ENCODE data around the gene CNTNAP2.
"Not testable (repeated sequence)": the region's sequence is repeated elsewhere in the genome, so short reads cannot be mapped to it uniquely, and the experiment has no call there.

CNTNAP2 gene

DNA sequence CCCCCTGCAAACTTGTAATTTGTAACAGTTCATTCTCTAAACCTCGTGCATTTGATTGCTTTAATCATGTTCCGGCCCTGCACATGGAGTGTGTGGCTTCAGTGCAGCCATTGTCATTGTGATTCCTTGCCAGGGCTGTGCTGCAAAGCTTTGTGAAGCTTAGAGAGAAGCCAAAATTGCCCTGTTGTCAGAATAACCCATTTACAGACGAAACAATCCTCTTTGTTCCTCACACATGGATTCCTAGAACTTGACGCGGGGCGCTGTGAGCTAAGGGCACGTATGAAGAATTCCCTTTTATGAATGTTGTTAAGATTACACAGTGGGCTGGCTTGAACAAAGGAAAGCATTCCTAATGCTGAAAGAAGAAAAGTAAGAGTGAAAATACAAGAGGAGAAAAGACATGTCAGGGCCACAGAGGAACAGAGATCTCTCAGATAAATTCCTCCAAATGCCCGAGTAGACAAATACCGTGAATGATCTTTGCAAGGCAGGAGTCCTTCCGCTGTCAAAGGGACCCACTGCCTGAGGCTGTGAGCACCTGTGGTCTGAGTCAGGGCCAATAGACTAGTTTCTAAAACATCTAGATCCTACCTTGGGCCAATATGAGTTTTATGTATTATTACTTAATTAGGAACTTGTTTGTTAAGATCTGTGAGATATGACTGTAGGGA is 2268.5 kb downstream of the CNTNAP2 start:
- DNase-seq: no peak

DNA sequence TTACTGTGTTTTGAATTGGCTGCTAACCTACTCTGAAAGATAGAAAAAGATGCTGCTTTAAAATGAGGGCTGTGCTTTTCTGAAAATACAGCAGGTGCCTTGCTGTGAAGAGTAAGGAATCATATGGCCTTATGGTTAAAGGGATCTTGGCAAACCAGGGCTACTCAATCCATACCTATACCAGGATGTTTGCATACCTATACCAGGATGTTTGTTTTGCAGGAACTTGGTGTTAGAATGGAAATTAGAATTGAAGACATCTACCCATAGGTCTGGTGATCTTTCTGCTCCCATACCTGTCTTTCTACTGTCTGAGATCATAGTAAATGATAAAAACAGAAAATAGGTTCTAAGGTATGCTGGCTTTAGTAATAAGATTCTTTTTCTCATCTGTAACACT is 2273.8 kb downstream of the CNTNAP2 start:
- no peak for DNase-seq

DNA sequence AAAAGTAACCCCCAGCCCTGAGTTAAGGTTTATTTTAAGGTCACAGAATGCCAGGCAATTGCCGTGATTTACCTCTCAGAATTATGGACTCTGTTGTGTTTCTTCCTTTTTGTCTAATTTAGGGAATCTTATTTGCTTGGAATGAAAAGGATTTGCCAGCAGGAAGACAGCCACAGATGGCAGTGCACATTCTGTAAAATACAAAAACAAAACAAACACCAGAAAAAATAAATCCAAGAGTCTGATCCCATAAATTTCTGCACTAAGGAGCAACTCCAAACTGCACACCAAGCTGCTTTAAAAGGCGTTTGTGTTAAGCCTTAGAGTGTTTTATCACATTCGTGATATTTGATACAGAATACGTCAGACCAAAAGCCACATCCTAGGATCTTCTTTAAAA is 2275.0 kb downstream of the CNTNAP2 start:
- DNase-seq: no peak

DNA sequence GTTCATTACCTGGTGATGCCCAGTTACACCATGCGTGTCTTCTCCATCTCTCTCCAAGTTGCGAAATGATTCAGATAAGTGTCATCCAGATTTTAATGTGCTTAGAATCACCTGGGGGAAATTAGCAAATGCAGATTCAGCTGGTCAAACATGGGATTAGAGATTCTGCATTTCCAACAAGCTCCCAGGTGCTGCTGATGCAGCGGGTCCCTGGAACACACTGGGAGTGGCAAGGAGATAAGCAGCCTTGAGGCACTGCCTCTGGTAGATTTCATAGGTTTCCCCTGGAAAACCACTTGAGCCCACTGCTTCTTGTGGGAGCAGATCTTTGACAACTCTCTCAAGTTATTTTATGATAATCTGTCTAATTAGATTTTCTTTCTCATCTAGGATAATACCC is 2278.0 kb downstream of the CNTNAP2 start:
- no peak for DNase-seq

DNA sequence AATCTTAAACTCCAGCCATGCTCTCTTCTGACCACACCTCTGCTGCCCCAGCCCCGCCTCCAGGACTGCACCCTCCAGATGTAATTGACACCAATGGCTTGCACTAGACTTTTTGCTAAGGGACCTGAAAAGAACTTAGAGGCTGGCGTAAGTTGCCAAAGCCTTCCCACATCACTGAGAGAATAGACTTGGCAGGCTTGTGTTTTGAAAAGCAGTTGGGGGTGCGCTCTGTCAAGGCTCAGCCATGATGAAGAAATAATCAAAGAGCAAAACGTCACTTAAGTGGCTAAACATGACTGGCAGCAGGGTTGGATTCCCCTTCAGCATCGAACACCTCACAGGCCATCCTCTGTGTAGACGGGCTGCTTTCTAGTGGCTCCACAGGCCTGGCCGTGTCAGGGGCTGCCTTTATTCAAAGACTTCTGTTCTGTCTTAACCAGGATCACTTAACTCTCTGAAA is 2278.8 kb downstream of the CNTNAP2 start:
- DNase-seq: no peak

DNA sequence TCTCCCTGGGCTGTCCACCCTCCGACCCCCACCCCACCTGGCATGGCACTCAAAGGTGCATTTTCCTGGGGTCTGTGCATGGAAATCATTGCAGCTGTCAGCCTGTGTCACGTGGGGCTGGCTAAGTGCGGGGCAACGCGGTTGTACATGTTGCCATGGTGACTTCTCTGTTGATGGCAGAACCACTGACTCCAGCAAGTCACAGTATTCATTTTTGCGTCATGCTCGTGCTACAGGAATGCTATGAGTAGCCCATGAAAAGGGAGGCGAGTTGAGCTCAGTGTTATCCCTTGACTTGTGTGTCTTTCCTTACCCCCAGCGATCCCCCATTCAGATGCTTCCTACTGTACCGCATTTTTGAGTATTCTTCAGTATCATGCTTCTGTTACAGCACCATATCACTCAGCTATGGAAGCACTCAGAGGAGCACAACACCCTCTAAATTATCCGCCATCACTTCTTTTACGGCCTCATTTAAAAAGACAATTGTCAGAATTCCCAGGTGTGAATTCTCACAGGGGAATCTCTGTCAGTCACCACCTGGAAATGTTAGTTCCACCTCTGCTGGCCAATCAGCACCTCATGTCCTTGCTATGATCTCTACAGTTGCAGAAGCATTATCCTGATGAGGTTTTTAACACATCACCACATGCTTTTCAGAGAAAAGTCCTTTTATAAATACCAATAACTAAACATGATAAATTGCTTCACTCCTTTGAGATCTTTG is 2279.6 kb downstream of the CNTNAP2 start:
- no peak for DNase-seq

DNA sequence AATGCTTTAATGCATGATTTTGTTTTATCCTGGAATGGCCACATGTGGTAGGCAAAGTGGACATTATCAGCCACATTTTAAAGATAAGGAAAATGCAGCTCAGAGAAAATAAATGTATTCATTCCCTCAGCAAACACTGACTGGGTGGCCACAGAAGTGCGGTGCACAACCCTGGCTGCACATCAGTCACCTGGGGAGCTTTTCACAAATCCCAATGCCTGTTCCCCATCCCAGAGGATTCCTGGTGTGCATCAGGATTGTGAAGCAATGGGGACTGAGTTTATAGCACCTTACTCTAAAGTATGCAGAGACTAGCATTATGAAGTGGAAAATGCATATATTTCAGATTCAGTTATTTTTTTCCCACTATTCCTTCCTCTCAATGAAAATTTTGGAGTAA is 2280.5 kb downstream of the CNTNAP2 start:
- no peak for DNase-seq

DNA sequence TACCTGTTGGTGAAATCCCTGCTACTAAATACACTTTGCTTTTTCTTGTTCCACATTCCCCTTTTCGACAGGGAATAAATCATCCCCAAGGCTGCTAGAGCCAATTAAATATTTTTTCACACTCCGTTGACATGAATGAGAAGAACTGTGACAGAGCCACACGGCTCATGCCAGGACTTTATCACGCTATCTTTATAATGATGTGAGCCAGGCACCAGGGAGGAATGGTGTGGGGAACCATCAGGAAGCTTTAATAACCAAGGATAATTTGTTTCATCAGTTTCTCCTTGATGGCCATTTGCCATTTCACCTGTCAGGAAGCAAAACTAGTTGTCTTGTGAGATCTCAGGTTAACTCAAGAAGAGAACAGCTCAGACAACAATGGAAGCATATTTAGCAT is 2280.9 kb downstream of the CNTNAP2 start:
- no peak for DNase-seq

DNA sequence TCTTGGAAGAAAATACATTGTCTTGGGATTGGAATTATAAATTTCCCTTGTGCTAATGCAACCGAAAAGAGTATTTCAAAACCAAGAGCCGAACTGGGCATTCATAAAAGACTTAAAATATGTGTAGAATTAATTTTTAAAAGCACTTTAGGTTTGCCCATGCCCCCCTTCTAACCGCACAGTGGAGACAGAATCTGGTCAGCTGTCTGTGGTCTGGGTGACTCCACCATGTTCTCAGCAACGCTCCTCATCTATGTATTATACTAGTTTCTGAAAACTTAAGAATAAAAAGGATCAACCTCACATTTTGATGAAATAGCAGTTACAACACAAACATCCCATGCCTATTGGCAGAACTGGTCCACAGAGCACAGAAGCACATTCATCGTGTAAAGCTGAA is 2281.4 kb downstream of the CNTNAP2 start:
- no peak for DNase-seq

DNA sequence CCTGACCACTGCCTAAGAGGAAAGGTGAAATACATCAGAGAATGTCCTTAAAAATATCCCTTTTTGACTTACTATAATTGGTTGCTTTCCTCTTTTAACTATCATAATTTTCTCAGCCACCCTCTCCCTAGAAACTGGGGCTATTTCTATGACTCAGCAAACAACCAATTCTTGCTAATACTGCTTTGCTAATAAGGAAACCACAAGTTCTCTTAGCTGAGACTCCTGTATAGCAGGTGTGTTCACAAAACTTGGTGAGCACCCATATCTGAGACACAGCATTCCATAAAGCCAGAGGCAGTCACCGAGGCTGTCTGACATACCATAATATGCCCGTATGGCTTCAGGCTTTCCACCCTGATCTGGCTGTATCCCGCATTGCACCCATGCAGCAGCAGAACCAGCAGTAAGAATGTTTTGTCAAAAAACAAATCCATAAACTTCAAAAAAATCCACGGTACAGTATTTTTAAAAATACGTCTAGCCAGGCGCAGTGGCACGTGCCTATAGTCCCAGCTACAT is 2282.3 kb downstream of the CNTNAP2 start:
- DNase-seq: no peak

DNA sequence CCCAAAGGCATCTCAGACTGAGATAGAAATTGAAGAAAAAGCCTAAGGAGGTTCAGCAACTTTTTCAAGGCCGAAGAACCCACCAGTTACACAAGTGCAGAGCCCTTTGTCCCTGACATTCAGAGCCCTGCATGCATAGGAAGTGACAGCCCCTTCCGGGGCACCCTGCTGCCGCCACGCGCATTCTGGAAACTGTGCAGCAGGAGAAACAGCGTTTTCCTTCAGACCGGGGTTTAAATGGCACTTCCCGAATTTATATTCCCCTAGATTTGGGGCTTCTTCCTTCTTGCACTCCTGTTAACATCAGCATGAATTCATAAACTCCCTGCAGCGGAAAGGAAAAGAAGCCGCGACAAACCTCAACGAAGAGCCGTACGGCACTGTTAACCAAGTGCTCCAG is 2283.5 kb downstream of the CNTNAP2 start:
- DNase-seq: peak in 2 of 4 experiments; percentile 1 to 8

DNA sequence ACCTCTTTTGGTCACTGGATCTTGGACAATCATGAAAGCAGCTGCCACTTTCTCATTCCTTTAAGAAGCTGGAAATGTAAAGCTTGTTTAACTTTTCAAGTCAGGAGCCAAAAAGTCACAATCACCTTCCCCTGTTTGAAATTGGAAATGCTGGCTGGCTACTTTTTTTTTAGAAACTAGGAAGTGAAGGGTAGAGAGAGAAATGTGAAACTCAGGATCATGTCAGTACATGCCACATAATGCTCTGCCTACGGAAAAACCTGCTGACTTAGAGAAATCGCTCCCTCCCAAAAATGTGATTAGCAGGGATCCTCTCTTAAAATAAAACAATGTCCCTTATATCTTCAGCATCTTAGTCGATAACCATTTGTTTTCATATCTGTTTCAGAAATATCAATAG is 2285.6 kb downstream of the CNTNAP2 start:
- DNase-seq: peak in 1 of 4 experiments; percentile 1

DNA sequence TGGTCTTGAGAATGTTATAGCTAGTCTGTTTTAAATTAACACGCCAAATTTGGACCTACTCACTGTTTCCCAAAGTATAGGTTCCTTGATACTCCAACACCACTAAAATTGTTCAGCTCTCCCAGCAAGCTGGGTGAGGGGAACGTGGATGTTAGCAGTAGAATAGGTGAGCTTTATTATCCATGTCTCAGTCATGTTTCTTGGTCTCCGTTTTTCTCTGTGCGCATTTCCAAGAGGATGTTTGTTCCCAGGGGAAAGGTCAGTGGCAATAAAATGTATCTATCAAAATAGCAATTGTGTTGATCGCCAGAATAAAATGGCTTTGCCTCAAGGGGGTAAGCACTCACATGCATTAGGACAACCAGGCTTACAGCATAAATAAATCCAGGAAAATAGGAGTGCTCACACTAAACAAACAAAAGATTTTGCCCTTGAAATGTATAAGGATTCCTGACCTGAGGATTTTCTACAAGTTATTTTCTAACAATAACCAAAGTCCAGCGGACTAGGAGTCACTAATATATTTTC is 2286.9 kb downstream of the CNTNAP2 start:
- no peak for DNase-seq

DNA sequence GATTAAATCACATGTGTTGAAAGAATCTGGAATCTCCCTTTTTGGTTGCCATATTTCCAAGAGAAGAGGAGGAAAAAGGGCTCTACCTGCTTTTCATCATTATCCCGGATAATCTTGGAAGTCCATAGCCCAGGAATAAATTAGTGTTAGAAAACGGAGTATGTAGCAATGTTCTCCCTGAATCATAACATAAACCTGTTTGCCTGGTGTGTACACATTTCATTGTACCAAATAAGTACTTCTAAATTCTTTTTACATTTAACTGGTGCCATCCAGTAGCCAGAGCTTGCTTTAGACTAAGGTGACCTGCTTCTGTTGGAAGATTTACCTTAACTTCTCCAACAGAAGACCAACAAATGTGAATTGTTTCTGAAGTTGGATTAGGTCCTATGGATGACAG is 2291.7 kb downstream of the CNTNAP2 start:
- DNase-seq: no peak

DNA sequence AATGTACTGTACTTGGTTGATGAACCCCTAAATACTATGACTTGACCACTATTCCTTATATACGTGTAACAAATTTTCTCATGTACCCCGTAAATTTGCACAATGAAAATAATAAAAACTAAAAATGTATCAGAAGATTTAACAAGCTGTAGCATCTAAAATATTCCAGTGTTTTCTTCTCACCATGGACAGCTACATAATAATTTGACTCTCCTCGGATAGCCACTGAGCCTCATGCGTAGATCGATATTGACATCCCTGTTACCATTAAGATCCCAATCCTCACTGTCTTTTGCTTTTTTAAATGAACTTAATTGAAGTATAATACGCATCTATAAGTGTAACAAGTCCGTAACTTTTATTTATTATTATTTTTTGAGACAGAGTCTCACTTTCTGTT is 2294.3 kb downstream of the CNTNAP2 start:
- DNase-seq: no peak

DNA sequence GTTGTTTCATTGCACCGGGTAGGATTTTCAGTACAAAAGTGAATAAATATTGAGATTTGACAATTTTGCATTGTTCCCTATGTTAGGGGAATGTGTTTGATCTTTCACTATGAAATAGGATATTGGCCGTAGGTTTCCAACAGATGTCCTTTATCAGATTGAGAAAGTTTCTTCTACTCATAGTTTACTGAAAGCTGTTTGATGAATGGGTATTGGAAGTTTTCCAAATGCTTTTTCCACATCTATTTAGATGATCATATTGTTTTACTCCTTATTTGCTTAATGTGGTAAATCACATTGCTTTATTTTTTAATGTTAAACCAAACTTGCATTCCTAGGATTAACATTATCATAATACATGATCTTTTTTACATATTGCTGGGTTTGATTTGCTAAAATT is 2296.1 kb downstream of the CNTNAP2 start:
- no peak for DNase-seq

DNA sequence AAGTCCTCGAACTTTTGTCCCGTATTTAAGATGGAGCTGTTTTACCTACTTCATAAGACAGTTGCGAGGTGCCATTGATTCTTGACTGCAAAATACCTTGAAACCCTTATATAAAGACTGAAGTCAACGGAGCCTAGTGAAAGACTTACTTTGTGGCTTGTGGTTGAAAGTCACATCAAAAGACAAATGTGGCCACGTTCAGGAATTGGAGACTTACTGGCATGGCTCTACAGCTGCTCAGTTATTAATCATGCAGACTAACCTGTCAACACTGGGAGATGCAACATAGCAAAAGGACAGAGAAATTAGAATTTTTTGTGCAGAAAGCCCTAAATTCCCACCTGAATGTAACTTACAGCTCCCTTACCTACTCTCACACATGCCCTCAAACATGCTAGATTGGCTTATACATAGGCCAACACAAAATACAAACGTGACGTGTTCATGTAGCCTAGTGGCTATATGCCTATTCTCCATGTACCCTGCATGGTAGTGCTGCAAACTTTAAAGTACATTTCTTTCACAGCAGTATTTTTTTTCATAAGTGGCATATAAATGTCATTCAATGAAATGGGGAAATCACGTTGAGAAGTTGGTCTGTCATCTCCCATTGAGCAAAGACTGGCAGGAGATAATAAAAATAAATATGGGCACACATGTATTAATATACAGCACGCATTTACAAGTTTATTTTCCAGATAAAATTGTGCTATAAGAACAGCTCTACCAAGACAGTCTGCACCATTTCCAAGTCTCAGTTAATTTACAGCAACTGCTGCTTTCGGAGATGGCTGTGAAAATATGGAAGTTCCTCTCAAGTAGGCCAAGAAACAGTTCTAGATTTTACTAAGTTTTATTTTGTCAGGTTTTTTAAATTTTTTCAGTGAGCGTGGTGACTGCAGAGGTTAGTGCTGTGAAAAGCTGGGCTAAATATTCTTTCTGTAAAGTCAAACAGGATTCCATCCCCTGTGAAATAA is 2303.5 kb downstream of the CNTNAP2 start:
- no peak for DNase-seq

DNA sequence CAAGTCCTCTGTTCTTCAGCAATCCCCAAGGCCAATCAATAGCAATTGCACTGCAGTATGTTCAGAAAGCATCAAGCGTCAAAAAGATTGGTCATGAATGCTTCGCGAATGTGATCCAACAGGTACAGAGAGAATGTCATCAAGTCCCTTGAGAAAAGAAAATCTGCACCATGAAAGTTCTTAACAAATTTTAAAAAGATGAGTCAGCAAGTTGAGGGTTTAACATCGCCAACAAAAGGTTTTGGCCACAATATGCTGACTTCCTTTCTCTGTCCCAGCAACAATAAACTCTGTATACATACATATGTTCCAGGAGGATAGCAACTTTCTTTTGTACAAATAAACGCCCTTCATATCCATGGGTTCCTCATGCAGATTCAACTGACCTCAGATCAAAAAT is 2305.4 kb downstream of the CNTNAP2 start:
- no peak for DNase-seq

DNA sequence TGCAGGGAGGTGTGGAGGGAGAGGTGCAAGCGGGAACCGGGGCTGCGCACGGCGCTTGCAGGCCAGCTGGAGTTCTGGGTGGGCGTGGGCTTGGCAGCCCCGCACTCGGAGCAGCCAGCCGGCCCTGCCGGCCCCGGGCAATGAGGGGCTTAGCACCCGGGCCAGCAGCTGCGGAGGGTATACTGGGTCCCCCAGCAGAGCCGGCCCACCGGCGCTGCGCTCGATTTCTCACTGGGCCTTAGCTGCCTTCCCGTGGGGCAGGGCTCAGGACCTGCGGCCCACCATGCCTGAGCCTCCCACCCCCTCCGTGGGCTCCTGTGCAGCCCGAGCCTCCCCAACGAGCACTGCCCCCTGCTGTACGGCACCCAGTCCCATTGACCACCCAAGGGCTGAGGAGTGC is 2309.8 kb downstream of the CNTNAP2 start:
- not testable (repeated sequence) for DNase-seq

DNA sequence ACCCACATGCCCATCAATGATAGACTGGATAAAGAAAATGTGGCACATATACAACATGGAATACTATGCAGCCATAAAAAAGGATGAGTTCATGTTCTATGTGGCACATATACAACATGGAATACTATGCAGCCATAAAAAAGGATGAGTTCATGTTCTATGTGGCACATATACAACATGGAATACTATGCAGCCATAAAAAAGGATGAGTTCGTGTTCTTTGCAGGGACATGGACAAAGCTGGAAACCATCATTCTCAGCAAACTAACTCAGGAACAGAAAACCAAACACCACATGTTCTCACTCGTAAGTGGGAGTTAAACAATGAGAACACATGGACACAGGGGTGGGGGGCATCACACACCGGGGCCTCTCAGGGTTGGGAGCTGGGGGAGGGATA is 2314.1 kb downstream of the CNTNAP2 start:
- not testable (repeated sequence) for DNase-seq

DNA sequence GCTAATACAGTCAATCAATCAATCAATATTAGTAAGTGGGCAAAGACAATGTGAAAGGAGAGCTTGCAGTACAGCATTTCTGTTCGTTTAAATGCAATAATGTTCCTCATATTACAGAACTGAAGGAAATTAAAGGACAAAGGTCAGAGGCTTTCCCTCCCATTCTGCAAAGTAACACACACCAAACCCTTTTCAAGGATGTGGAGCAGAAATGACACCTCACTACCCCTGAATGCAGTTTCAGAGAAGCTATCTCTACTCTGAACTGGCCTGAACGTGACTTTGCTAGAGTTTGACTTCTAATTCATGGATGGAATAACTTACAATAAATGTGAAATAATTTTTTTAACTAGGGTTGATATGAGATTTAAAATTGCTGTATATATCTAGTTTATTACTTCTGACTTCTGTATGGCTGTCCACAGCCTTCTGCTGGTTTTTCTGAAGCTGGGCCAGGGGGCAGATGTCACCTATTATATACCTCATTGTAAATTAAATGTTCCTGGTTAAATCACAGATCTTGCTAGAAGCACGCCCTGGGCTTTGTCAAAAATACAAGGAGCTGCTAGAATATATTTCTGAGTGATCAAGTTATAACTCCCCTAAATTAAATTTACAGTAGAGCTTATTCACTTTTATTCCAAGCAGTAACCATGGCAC is 2317.1 kb downstream of the CNTNAP2 start:
- no peak for DNase-seq

DNA sequence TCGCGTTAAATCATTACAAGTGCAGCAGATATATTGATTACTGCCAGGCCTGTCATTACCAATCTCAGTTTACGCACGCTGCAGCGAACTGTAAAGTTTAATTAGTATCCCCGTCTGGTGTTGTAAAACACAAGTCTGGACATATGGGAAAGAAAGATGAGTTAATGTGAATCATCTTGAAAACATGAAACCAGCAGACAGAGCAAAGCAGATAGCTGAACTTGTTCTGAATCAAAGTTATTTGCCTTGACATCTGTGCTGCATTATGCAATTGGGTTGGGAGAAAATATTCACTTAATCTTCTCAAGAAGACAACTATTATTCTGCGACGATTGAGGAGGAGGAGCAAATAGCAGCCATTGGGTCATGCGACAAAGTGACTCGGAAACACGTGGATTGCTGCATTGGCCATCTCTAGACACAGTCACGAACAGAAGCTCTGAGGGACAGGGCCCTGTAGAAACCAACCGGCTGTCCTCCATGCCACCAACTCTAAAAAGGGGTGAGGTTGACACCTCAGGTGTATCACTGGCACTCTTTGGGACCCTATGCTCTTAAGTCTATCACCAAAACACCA is 2317.7 kb downstream of the CNTNAP2 start:
- no peak for DNase-seq

Data from suppressor macrophage (primary cell).